GM12878 (cell line): Measurements from ENCODE around the gene ELMO2. TPM values are rescaled to one million over a fixed set of nuclear protein-coding genes. Genes with fewer than 3 reads are reported as not detected.
A peak's percentile ranks its signal among the peaks of the same experiment; 100 is the strongest.

Experiments used
- ATF2 ChIP-seq: IDR thresholded peaks from 2 replicates; pipeline ENCODE4 v1.6.1; 2012; ENCODE audit warnings: low read length, inconsistent platforms
- ATF7 ChIP-seq: fragments of 450-650 bp; IDR thresholded peaks from 2 replicates; pipeline ENCODE4 v1.6.1; 2016; ENCODE audit warnings: low read depth, mild to moderate bottlenecking
- GATAD2B ChIP-seq: fragments of 450-650 bp; conservative IDR thresholded peaks from 2 replicates; pipeline ENCODE4 v1.6.1; 2017; ENCODE audit warnings: low read depth, mild to moderate bottlenecking, moderate library complexity
- JUNB ChIP-seq: IDR thresholded peaks from 2 replicates; pipeline ENCODE4 v1.6.1; 2016; ENCODE audit warnings: antibody characterized with exemption, mild to moderate bottlenecking
- MEF2A ChIP-seq: IDR thresholded peaks from 2 replicates; pipeline ENCODE4 v1.6.1; 2011; ENCODE audit warnings: low read depth, mild to moderate bottlenecking, low read length, moderate library complexity; ENCODE audit not compliant: insufficient read depth
- MTA3 ChIP-seq: IDR thresholded peaks from 2 replicates; pipeline ENCODE4 v1.6.1; 2012; ENCODE audit warnings: low read length, inconsistent platforms, borderline replicate concordance
- MYC ChIP-seq: IDR thresholded peaks from 2 replicates; pipeline ENCODE4 v1.6.1; 2011; ENCODE audit warnings: mild to moderate bottlenecking, low read length, moderate library complexity, inconsistent platforms; ENCODE audit not compliant: insufficient read depth, insufficient replicate concordance, insufficient read length, severe bottlenecking
- NBN ChIP-seq: fragments of 450-650 bp; IDR thresholded peaks from 2 replicates; pipeline ENCODE4 v1.6.1; 2016
- NFIC ChIP-seq: IDR thresholded peaks from 2 replicates; pipeline ENCODE4 v1.6.1; 2012; ENCODE audit warnings: low read depth, mild to moderate bottlenecking, inconsistent platforms, low read length, moderate library complexity
- NFYB ChIP-seq: IDR thresholded peaks from 2 replicates; pipeline ENCODE4 v1.6.1; 2011; ENCODE audit warnings: low read depth, mild to moderate bottlenecking, low read length, improper control_type of control experiment, moderate library complexity; ENCODE audit not compliant: insufficient read depth
- NR2C1 ChIP-seq: fragments of 450-650 bp; IDR thresholded peaks from 2 replicates; pipeline ENCODE4 v1.6.1; 2017; ENCODE audit warnings: antibody characterized with exemption, mild to moderate bottlenecking, moderate library complexity
- PBX3 ChIP-seq: IDR thresholded peaks from 2 replicates; pipeline ENCODE4 v1.6.1; 2011; ENCODE audit warnings: mild to moderate bottlenecking, low read depth, low read length, moderate library complexity; ENCODE audit not compliant: insufficient replicate concordance
- POLR2AphosphoS5 ChIP-seq: IDR thresholded peaks from 2 replicates; pipeline ENCODE4 v1.6.1; 2011; ENCODE audit warnings: mild to moderate bottlenecking, low read length, inconsistent platforms
- POU2F2 ChIP-seq: IDR thresholded peaks from 3 replicates; pipeline ENCODE4 v1.6.1; 2011; ENCODE audit warnings: low read depth, mild to moderate bottlenecking, low read length, borderline replicate concordance
- SIX5 ChIP-seq: IDR thresholded peaks from 2 replicates; pipeline ENCODE4 v1.6.1; 2011; ENCODE audit warnings: mild to moderate bottlenecking, low read depth, low read length, moderate library complexity; ENCODE audit not compliant: severe bottlenecking
- SP1 ChIP-seq: IDR thresholded peaks from one replicate; pipeline ENCODE4 v1.6.1; 2011; ENCODE audit warnings: low read depth, low read length
- SRF ChIP-seq, 2 experiments: IDR thresholded peaks; 2 replicates each; pipeline ENCODE4 v1.6.1; 2011; ENCODE audit warnings: low read depth in 2 of 2, low read length in 2 of 2, mild to moderate bottlenecking in 1 of 2, moderate library complexity in 1 of 2
- TCF3 ChIP-seq: IDR thresholded peaks from 2 replicates; pipeline ENCODE4 v1.6.1; 2012; ENCODE audit warnings: low read depth, mild to moderate bottlenecking, low read length, borderline replicate concordance; ENCODE audit not compliant: insufficient read depth
- ZNF384 ChIP-seq: IDR thresholded peaks from 2 replicates; pipeline ENCODE4 v1.6.1; 2012; ENCODE audit warnings: low read depth, mild to moderate bottlenecking, low read length, improper control_type of control experiment, borderline replicate concordance
- polyA plus RNA-seq, 11 experiments: library from polyadenylated mRNA; depleted of rRNA in 4 of 11; unstranded in 6 of 11; stranded (reverse) in 5 of 11; fragments of >200 nt; fragmentation: Nextera tagmentation in 4 of 11; fragmentation: Illumina TruSeq in 1 of 11; extraction: Ambion mirVana in 4 of 11; extraction: Trizol in 1 of 11; gene quantifications; 1 replicate in 1 of 11; 2 replicates in 10 of 11; pipeline versions ENCODE4 v1.2.1 to v1.2.3, GENCODE V29; 2011 to 2016; ENCODE audit warnings: inconsistent platforms in 2 of 11, missing spikeins in 2 of 11, low read depth in 1 of 11
- total RNA-seq, 4 experiments: library from RNA; depleted of rRNA in 3 of 4; stranded (reverse); fragments of >200 nt in 3 of 4; fragmentation: Illumina TruSeq in 1 of 4; extraction: Trizol in 1 of 4; gene quantifications; 2 replicates each; pipeline versions ENCODE4 v1.2.1 to v1.2.3, GENCODE V29; 2013 to 2021
- TF ChIP-seq, protein P1 (sequence below): fragments of 450-650 bp; IDR thresholded peaks from 2 replicates; pipeline ENCODE4 v1.6.1; 2014; ENCODE audit warnings: mild to moderate bottlenecking
- TF ChIP-seq, protein P2 (sequence below): fragments of 450-650 bp; conservative IDR thresholded peaks from 2 replicates; pipeline ENCODE4 v1.6.1; 2017; ENCODE audit warnings: mild to moderate bottlenecking, moderate library complexity
- TF ChIP-seq, protein P3 (sequence below): fragments of 450-650 bp; IDR thresholded peaks from 2 replicates; pipeline ENCODE4 v1.6.1; 2017; ENCODE audit warnings: mild to moderate bottlenecking, low read depth, inconsistent platforms; ENCODE audit not compliant: poor library complexity, severe bottlenecking

ELMO2 gene
- total and polyA plus RNA-seq, 10 of the 15 experiments (the other 5 are each of a cell fraction or from before 2014, with no cell fraction given) = 14.2 to 40.2 (median 37.6) TPM

DNA sequence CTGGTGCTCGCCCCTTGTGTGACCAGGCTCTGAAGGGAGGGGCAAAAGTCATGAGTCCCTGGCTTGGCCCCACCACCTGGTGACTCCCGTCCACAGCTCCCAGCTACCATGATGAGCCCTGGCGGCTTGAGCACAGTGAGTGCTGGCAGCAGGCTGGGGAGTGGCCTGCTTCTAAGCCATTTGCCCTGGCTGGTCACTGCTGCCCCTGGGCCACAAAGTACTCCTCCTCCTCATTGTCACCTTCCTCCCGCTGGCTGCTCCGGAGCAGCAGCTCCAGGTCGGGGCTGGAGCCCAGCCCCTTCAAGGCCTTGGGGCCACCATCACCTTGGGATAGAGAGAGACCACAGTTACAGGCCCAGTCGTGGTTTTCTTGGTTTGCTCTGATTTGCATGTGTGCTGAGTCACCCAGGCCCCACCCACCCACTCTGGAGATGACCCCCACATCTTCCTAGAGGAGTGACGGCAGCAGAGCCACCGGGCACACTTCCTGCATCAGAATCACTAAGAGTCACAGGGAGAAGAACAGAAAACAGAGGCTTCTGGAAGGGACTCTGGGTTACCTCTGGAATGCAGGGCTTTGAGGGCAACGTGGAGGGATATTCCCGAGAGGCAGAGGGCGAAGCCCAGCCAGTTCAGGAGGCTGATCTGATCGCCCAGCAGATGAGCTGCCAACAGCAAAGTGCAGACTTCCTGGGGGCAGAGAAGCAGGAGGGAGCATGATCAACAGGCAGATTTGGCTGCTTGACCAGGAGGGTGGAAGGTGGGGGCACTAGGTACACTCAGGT is 56.0 kb downstream of the ELMO2 start (continued):
- TF ChIP-seq ATF2 (no peak), JUNB (peak; percentile 50; the same call in 1 of the 2 replicates), PBX3 (no peak), SP1 (peak; percentile 17), ATF7 (0 out of 2 replicates have a peak, but pooled peaks have one; percentile 21), NFYB (no peak), NBN (no peak), MYC (no peak), SIX5 (no peak), MTA3 (no peak), GATAD2B (no peak), POU2F2 (peak; percentile 87; the same call in 2 of the 3 replicates), NFIC (no peak), MEF2A (no peak), NR2C1 (no peak), TCF3 (0 out of 2 replicates have a peak, but pooled peaks have one; percentile 30), POLR2AphosphoS5 (no peak), ZNF384 (no peak), SRF (IDR thresholded peaks at IDR 0.05; ENCODE audit: low read depth in 2 of 2, low read length in 2 of 2) (no peak)
- TF ChIP-seq, protein P1, sequence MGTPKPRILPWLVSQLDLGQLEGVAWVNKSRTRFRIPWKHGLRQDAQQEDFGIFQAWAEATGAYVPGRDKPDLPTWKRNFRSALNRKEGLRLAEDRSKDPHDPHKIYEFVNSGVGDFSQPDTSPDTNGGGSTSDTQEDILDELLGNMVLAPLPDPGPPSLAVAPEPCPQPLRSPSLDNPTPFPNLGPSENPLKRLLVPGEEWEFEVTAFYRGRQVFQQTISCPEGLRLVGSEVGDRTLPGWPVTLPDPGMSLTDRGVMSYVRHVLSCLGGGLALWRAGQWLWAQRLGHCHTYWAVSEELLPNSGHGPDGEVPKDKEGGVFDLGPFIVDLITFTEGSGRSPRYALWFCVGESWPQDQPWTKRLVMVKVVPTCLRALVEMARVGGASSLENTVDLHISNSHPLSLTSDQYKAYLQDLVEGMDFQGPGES = no peak
- TF ChIP-seq, protein P2, sequence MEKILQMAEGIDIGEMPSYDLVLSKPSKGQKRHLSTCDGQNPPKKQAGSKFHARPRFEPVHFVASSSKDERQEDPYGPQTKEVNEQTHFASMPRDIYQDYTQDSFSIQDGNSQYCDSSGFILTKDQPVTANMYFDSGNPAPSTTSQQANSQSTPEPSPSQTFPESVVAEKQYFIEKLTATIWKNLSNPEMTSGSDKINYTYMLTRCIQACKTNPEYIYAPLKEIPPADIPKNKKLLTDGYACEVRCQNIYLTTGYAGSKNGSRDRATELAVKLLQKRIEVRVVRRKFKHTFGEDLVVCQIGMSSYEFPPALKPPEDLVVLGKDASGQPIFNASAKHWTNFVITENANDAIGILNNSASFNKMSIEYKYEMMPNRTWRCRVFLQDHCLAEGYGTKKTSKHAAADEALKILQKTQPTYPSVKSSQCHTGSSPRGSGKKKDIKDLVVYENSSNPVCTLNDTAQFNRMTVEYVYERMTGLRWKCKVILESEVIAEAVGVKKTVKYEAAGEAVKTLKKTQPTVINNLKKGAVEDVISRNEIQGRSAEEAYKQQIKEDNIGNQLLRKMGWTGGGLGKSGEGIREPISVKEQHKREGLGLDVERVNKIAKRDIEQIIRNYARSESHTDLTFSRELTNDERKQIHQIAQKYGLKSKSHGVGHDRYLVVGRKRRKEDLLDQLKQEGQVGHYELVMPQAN = no peak
- TF ChIP-seq, protein P3, sequence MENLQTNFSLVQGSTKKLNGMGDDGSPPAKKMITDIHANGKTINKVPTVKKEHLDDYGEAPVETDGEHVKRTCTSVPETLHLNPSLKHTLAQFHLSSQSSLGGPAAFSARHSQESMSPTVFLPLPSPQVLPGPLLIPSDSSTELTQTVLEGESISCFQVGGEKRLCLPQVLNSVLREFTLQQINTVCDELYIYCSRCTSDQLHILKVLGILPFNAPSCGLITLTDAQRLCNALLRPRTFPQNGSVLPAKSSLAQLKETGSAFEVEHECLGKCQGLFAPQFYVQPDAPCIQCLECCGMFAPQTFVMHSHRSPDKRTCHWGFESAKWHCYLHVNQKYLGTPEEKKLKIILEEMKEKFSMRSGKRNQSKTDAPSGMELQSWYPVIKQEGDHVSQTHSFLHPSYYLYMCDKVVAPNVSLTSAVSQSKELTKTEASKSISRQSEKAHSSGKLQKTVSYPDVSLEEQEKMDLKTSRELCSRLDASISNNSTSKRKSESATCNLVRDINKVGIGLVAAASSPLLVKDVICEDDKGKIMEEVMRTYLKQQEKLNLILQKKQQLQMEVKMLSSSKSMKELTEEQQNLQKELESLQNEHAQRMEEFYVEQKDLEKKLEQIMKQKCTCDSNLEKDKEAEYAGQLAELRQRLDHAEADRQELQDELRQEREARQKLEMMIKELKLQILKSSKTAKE = no peak
